GM19463 (cell line): ENCODE results near the gene TMTC2.

ENCODE experiments used
- ATAC-seq: cut with Tn5 transposase; IDR thresholded peaks from one replicate; pipeline ENCODE4 v1.9.1; 2021; ENCODE audit warnings: mild to moderate bottlenecking, moderate library complexity; ENCODE audit not compliant: unreplicated experiment

Gene TMTC2

GRCh38 chr12:82873951-82874350, 187.2 kb downstream of the TMTC2 start:
- no peak for ATAC-seq

- no peak for ATAC-seq
These were observed 188.2 kb downstream of the TMTC2 start for GRCh38 chr12:82874945-82875344.

- ATAC-seq = no peak
These were observed 189.4 kb downstream of the TMTC2 start for GRCh38 chr12:82876075-82876474.

GRCh38 chr12:82877963-82878362, 191.3 kb downstream of the TMTC2 start:
- ATAC-seq = no peak

GRCh38 chr12:82880442-82880901, 193.8 kb downstream of the TMTC2 start:
- ATAC-seq = no peak

- ATAC-seq = no peak
These were observed 197.0 kb downstream of the TMTC2 start for GRCh38 chr12:82883394-82884355.

- ATAC-seq = no peak
These were observed 200.1 kb downstream of the TMTC2 start for GRCh38 chr12:82886671-82887340.

- ATAC-seq = no peak
These were observed 207.2 kb downstream of the TMTC2 start for GRCh38 chr12:82893896-82894295.

GRCh38 chr12:82896277-82896676, 209.6 kb downstream of the TMTC2 start:
- no peak for ATAC-seq

- no peak for ATAC-seq
These were observed 210.3 kb downstream of the TMTC2 start for GRCh38 chr12:82896979-82897378.

- no peak for ATAC-seq
These were observed 211.7 kb downstream of the TMTC2 start for GRCh38 chr12:82898441-82898840.

GRCh38 chr12:82904219-82904790, 217.6 kb downstream of the TMTC2 start:
- ATAC-seq = no peak

GRCh38 chr12:82910246-82910893, 223.7 kb downstream of the TMTC2 start:
- no peak for ATAC-seq

GRCh38 chr12:82912406-82912805, 225.7 kb downstream of the TMTC2 start:
- ATAC-seq = no peak

- ATAC-seq = no peak
These were observed 232.8 kb downstream of the TMTC2 start for GRCh38 chr12:82919388-82920054.

- ATAC-seq = no peak
These were observed 237.2 kb downstream of the TMTC2 start for GRCh38 chr12:82923935-82924334.

GRCh38 chr12:82926630-82927029, 239.9 kb downstream of the TMTC2 start:
- no peak for ATAC-seq

GRCh38 chr12:82930301-82930700, 243.6 kb downstream of the TMTC2 start:
- no peak for ATAC-seq

- ATAC-seq = no peak
These were observed 244.8 kb downstream of the TMTC2 start for GRCh38 chr12:82931349-82932116.

GRCh38 chr12:82937151-82937550, 250.4 kb downstream of the TMTC2 start:
- ATAC-seq = no peak
